HG03108 (cell line): ENCODE results near the gene ZNF248.

Experiments used
- ATAC-seq: cut with Tn5 transposase; IDR thresholded peaks from one replicate; pipeline ENCODE4 v1.9.1; 2021; ENCODE audit warnings: moderate library complexity; ENCODE audit not compliant: unreplicated experiment

ZNF248 gene

GRCh38 chr10:37826806-37827205, 30.6 kb downstream of the ZNF248 start:
- ATAC-seq: no peak

- ATAC-seq: no peak
These were observed 36.2 kb downstream of the ZNF248 start for GRCh38 chr10:37821237-37821636.

GRCh38 chr10:37819797-37820196, 37.6 kb downstream of the ZNF248 start:
- ATAC-seq: no peak

- no peak for ATAC-seq
These were observed 41.1 kb downstream of the ZNF248 start for GRCh38 chr10:37816290-37816689.

- ATAC-seq: no peak
These were observed 43.6 kb downstream of the ZNF248 start for GRCh38 chr10:37813763-37814162.

- ATAC-seq: no peak
These were observed 45.1 kb downstream of the ZNF248 start for GRCh38 chr10:37812290-37812689.

GRCh38 chr10:37803269-37803668, 54.1 kb downstream of the ZNF248 start:
- no peak for ATAC-seq

GRCh38 chr10:37801557-37801956, 55.9 kb downstream of the ZNF248 start:
- ATAC-seq: no peak

GRCh38 chr10:37794305-37794976, 63.0 kb downstream of the ZNF248 start:
- no peak for ATAC-seq

- no peak for ATAC-seq
These were observed 67.8 kb downstream of the ZNF248 start for GRCh38 chr10:37789590-37789989.

GRCh38 chr10:37784678-37785077, 72.7 kb downstream of the ZNF248 start:
- ATAC-seq: no peak

GRCh38 chr10:37780536-37780935, 76.9 kb downstream of the ZNF248 start:
- ATAC-seq: no peak

GRCh38 chr10:37777056-37777455, 80.4 kb downstream of the ZNF248 start:
- ATAC-seq: no peak

GRCh38 chr10:37775612-37776011, 81.8 kb downstream of the ZNF248 start:
- ATAC-seq: no peak

GRCh38 chr10:37774351-37774750, 83.1 kb downstream of the ZNF248 start:
- ATAC-seq: no peak

GRCh38 chr10:37765216-37765615, 92.2 kb downstream of the ZNF248 start:
- no peak for ATAC-seq

- no peak for ATAC-seq
These were observed 94.3 kb downstream of the ZNF248 start for GRCh38 chr10:37763132-37763531.

- ATAC-seq: no peak
These were observed 95.1 kb downstream of the ZNF248 start for GRCh38 chr10:37762287-37762686.

GRCh38 chr10:37760817-37761216, 96.6 kb downstream of the ZNF248 start:
- no peak for ATAC-seq

- no peak for ATAC-seq
These were observed 99.3 kb downstream of the ZNF248 start for GRCh38 chr10:37758074-37758473.

GRCh38 chr10:37754538-37755323, 102.7 kb downstream of the ZNF248 start:
- no peak for ATAC-seq

- ATAC-seq: no peak
These were observed 105.0 kb downstream of the ZNF248 start for GRCh38 chr10:37752334-37752875.
